ENCODE measurements around the gene PDXDC1.

- TF ChIP-seq EZH2 (IDR thresholded peaks at IDR 0.05) (no peak), POLR2AphosphoS5 (IDR thresholded peaks at IDR 0.05; ENCODE audit: borderline replicate concordance, low read depth, low read length) (no peak)
These were observed 11.3 kb upstream of the PDXDC1 start for GRCh38 chr16:14963281-14964173.

All from SK-N-MC (cell line).